Measurements from ENCODE around the gene KLRG1. TPM values are rescaled to one million over a fixed set of nuclear protein-coding genes. Genes with fewer than 3 reads are reported as not detected.
A peak's percentile ranks its signal among the peaks of the same experiment; 100 is the strongest.

Gene KLRG1
- total RNA-seq, 3 donors from 2014 or later (not counting 1 experiment from before 2014, with no cell fraction given), result 76.3 to 165 (median 86.2) TPM

GRCh38 chr12:9040484-9041186, 51.3 kb downstream of the KLRG1 start:
- no peak for TF ChIP-seq CTCF (IDR thresholded peaks at IDR 0.05)
- Mint-ChIP-seq H3K4me1 (peaks cover 21 to 48% of the 10 kb centered on the region in 2 donors), H3K36me3 (peaks cover 6% of the 10 kb centered on the region), H3K27me3 (ENCODE audit: low read depth in 2 of 2) (no peaks in the 10 kb centered on the region), H3K9me3 (no peaks in the 10 kb centered on the region), H3K27ac (no peak overlapping the region), H3K4me3 (no peak overlapping the region)
- ATAC-seq (no peak), DNase-seq (peak in 1 of 2 donors; percentile 42)
- intact Hi-C loops (cut with micrococcal nuclease), result loop anchor here (10.0 kb wide), 1 partner anchor 496 kb away; the partner anchor contains the start of gene CLEC4E
- 94% methylated on average over 5 of the region's 5 CpGs for WGBS (ENCODE audit: insufficient coverage)
- H3K27ac ChIP-seq (ENCODE audit: low read length), result no peak overlapping the region
- no peaks in the 10 kb centered on the region for H3K27me3 ChIP-seq (ENCODE audit: control insufficient read depth, insufficient read depth, low read length)
- H3K4me1 ChIP-seq (ENCODE audit: control insufficient read depth, insufficient read depth, low read length), result peaks cover 16% of the 10 kb centered on the region
- H3K36me3 ChIP-seq (ENCODE audit: control insufficient read depth, insufficient read depth, low read length), result peaks cover 9% of the 10 kb centered on the region
- no peak overlapping the region for H3K4me3 ChIP-seq (ENCODE audit: low read length)
- H3K9me3 ChIP-seq (ENCODE audit: control insufficient read depth, insufficient read depth, low read length), result no peaks in the 10 kb centered on the region

GRCh38 chr12:9041321-9041720, 52.0 kb downstream of the KLRG1 start:
- Histone ChIP-seq H3K27ac (ENCODE audit: low read length) (no peak overlapping the region), H3K27me3 (ENCODE audit: control insufficient read depth, insufficient read depth, low read length) (no peaks in the 10 kb centered on the region), H3K4me1 (ENCODE audit: control insufficient read depth, insufficient read depth, low read length) (peaks cover 16% of the 10 kb centered on the region), H3K36me3 (ENCODE audit: control insufficient read depth, insufficient read depth, low read length) (peaks cover 11% of the 10 kb centered on the region), H3K9me3 (ENCODE audit: control insufficient read depth, insufficient read depth, low read length) (no peaks in the 10 kb centered on the region), H3K4me3 (ENCODE audit: low read length) (no peak overlapping the region)
- ATAC-seq (no peak), DNase-seq (no peak)
- H3K4me3 Mint-ChIP-seq, result no peak overlapping the region
- intact Hi-C loops (cut with micrococcal nuclease), result loop anchor here (10.0 kb wide), 1 partner anchor 497 kb away; the partner anchor contains the start of gene CLEC4E
- H3K4me1 Mint-ChIP-seq, result peaks cover 17 to 49% of the 10 kb centered on the region in 2 donors
- no peaks in the 10 kb centered on the region for H3K9me3 Mint-ChIP-seq
- 93% methylated on average over 1 of the region's 1 CpG for WGBS (ENCODE audit: insufficient coverage)
- no peaks in the 10 kb centered on the region for H3K27me3 Mint-ChIP-seq (ENCODE audit: low read depth in 2 of 2)
- no peak for TF ChIP-seq CTCF (IDR thresholded peaks at IDR 0.05)
- H3K27ac Mint-ChIP-seq, result peak overlapping the region in 1 of 2 donors; percentile 79
- peaks cover 5% of the 10 kb centered on the region for H3K36me3 Mint-ChIP-seq

- H3K4me1 Mint-ChIP-seq, result peaks cover 7 to 43% of the 10 kb centered on the region in 2 donors
These were observed 54.4 kb downstream of the KLRG1 start for GRCh38 chr12:9043766-9044165.

More at GRCh38 chr12:9043766-9044165, 54.4 kb downstream of the KLRG1 start:
- Histone ChIP-seq H3K4me3 (ENCODE audit: low read length) (no peak overlapping the region), H3K4me1 (ENCODE audit: control insufficient read depth, insufficient read depth, low read length) (peaks cover 5% of the 10 kb centered on the region), H3K27me3 (ENCODE audit: control insufficient read depth, insufficient read depth, low read length) (no peaks in the 10 kb centered on the region), H3K9me3 (ENCODE audit: control insufficient read depth, insufficient read depth, low read length) (no peaks in the 10 kb centered on the region), H3K36me3 (ENCODE audit: control insufficient read depth, insufficient read depth, low read length) (peaks cover 11% of the 10 kb centered on the region), H3K27ac (ENCODE audit: low read length) (no peak overlapping the region)
- Mint-ChIP-seq H3K27me3 (ENCODE audit: low read depth in 2 of 2) (no peaks in the 10 kb centered on the region), H3K9me3 (no peaks in the 10 kb centered on the region), H3K4me3 (no peak overlapping the region), H3K27ac (peak overlapping the region in 1 of 2 donors; percentile 58), H3K36me3 (peaks cover 5% of the 10 kb centered on the region)
- WGBS (ENCODE audit: insufficient coverage), result 94% methylated on average over 2 of the region's 2 CpGs
- ATAC-seq (no peak), DNase-seq (no peak)
- no peak for TF ChIP-seq CTCF (IDR thresholded peaks at IDR 0.05)
- intact Hi-C loops (cut with micrococcal nuclease), result loop anchor here (10.0 kb wide), 1 partner anchor 499 kb away; the partner anchor contains the start of gene CLEC4E

Data from natural killer cell (primary cell).